Osteoblast (primary cell): ENCODE data around the gene NRK. TPM values are rescaled to one million over a fixed set of nuclear protein-coding genes. Genes with fewer than 3 reads are reported as not detected.

Experiments
- DNase-seq: peaks from one replicate; pipeline ENCODE4 v3.0.0; 2011; ENCODE audit warnings: low spot score, mixed read lengths; ENCODE audit not compliant: insufficient read length; ENCODE audit errors: missing footprints
- H2AFZ ChIP-seq: 2 replicates; pipeline ENCODE4 v1.6.0; 2011; ENCODE audit warnings: mild to moderate bottlenecking, low read length
- H3K27ac ChIP-seq: 2 replicates; pipeline ENCODE4 v1.5.1; 2011; ENCODE audit warnings: mild to moderate bottlenecking, low read depth, low read length, moderate library complexity
- H3K27me3 ChIP-seq: 2 replicates; pipeline ENCODE4 v1.6.0; 2012; ENCODE audit warnings: mild to moderate bottlenecking, control low read depth, inconsistent platforms, low read length, moderate library complexity; ENCODE audit not compliant: insufficient read depth
- H3K36me3 ChIP-seq: 2 replicates; pipeline ENCODE4 v1.5.1; 2011; ENCODE audit warnings: mild to moderate bottlenecking, low read length, control low read depth, moderate library complexity; ENCODE audit not compliant: insufficient read depth
- H3K4me1 ChIP-seq: 2 replicates; pipeline ENCODE4 v1.5.1; 2011; ENCODE audit warnings: mild to moderate bottlenecking, low read length, control low read depth, moderate library complexity; ENCODE audit not compliant: insufficient read depth
- H3K4me2 ChIP-seq: 2 replicates; pipeline ENCODE4 v1.6.0; 2011; ENCODE audit warnings: mild to moderate bottlenecking, low read length; ENCODE audit not compliant: insufficient read depth
- H3K4me3 ChIP-seq: fragments of 200-600 bp; sonication (generic); 3 replicates; pipeline ENCODE4 v1.5.1; 2012; ENCODE audit warnings: mild to moderate bottlenecking, low read length, inconsistent platforms; ENCODE audit not compliant: insufficient read depth
- H3K79me2 ChIP-seq: 2 replicates; pipeline ENCODE4 v1.6.0; 2012; ENCODE audit warnings: mild to moderate bottlenecking, low read length, control low read depth, inconsistent platforms; ENCODE audit not compliant: insufficient read depth
- H3K9me3 ChIP-seq: 2 replicates; pipeline ENCODE4 v1.5.1; 2011; ENCODE audit warnings: low read depth, low read length, control low read depth
- H4K20me1 ChIP-seq: 2 replicates; pipeline ENCODE4 v1.6.0; 2012; ENCODE audit warnings: mild to moderate bottlenecking, low read length, control low read depth; ENCODE audit not compliant: insufficient read depth
- CTCF ChIP-seq: IDR thresholded peaks from 2 replicates; pipeline ENCODE4 v1.5.1; 2011; ENCODE audit warnings: mild to moderate bottlenecking, low read depth, low read length, moderate library complexity; ENCODE audit errors: extremely low read depth
- total RNA-seq: library from RNA; depleted of rRNA; stranded (reverse); fragments of >200 nt; gene quantifications from 2 replicates; pipeline ENCODE4 v1.2.3, GENCODE V29; 2012

Gene NRK
- total RNA-seq, 1 donor: under 0.01 TPM

GRCh38 chrX:105870445-105870844 lies 48.1 kb downstream of the NRK start:
- H4K20me1 ChIP-seq: no peaks in the 10 kb centered on the region
- peaks cover 6% of the 10 kb centered on the region for H3K27me3 ChIP-seq
- TF ChIP-seq CTCF: no peak
- H3K36me3 ChIP-seq: no peaks in the 10 kb centered on the region
- H3K9me3 ChIP-seq: no peaks in the 10 kb centered on the region
- no peaks in the 10 kb centered on the region for H3K79me2 ChIP-seq
- H3K4me2 ChIP-seq: no peak overlapping the region
- DNase-seq: no peak
- H3K4me3 ChIP-seq: no peak overlapping the region
- H3K27ac ChIP-seq: no peak overlapping the region
- H2AFZ ChIP-seq: no peak overlapping the region
- no peaks in the 10 kb centered on the region for H3K4me1 ChIP-seq

- Histone ChIP-seq H3K4me2 (no peak overlapping the region), H3K4me1 (no peaks in the 10 kb centered on the region), H2AFZ (no peak overlapping the region), H3K4me3 (no peak overlapping the region), H3K36me3 (no peaks in the 10 kb centered on the region), H3K79me2 (no peaks in the 10 kb centered on the region), H3K27ac (no peak overlapping the region), H3K27me3 (peaks cover 6% of the 10 kb centered on the region), H4K20me1 (no peaks in the 10 kb centered on the region), H3K9me3 (no peaks in the 10 kb centered on the region)
- DNase-seq: no peak
- no peak for TF ChIP-seq CTCF
Measured at GRCh38 chrX:105872941-105873340, 50.6 kb downstream of the NRK start.

- Histone ChIP-seq H3K4me1 (no peaks in the 10 kb centered on the region), H3K27me3 (peaks cover 6% of the 10 kb centered on the region), H4K20me1 (no peaks in the 10 kb centered on the region), H3K79me2 (no peaks in the 10 kb centered on the region), H2AFZ (no peak overlapping the region), H3K4me2 (no peak overlapping the region), H3K27ac (no peak overlapping the region), H3K36me3 (no peaks in the 10 kb centered on the region), H3K9me3 (no peaks in the 10 kb centered on the region), H3K4me3 (no peak overlapping the region)
- DNase-seq: no peak
- no peak for TF ChIP-seq CTCF
Measured at GRCh38 chrX:105874790-105875189, 52.5 kb downstream of the NRK start.

GRCh38 chrX:105876658-105877057 lies 54.3 kb downstream of the NRK start:
- H3K4me1 ChIP-seq: no peaks in the 10 kb centered on the region
- no peak overlapping the region for H3K27ac ChIP-seq
- DNase-seq: no peak
- no peaks in the 10 kb centered on the region for H3K36me3 ChIP-seq
- H3K4me2 ChIP-seq: no peak overlapping the region
- H3K27me3 ChIP-seq: peaks cover 6% of the 10 kb centered on the region
- no peaks in the 10 kb centered on the region for H3K9me3 ChIP-seq
- no peak overlapping the region for H2AFZ ChIP-seq
- no peaks in the 10 kb centered on the region for H4K20me1 ChIP-seq
- no peaks in the 10 kb centered on the region for H3K79me2 ChIP-seq
- H3K4me3 ChIP-seq: no peak overlapping the region
- TF ChIP-seq CTCF: peak; percentile 38
